Ishikawa (cell line): ENCODE measurements around the gene TTC34.

Experiments
- YY1 ChIP-seq: IDR thresholded peaks from 2 replicates; pipeline ENCODE4 v1.6.1; 2012; ENCODE audit warnings: low read depth
- ZBTB7A ChIP-seq: IDR thresholded peaks from 2 replicates; pipeline ENCODE4 v1.6.1; 2012; ENCODE audit warnings: low read depth
- TF ChIP-seq, protein P1 (sequence below): IDR thresholded peaks from 2 replicates; pipeline ENCODE4 v1.6.1; 2012; ENCODE audit warnings: low read depth, mild to moderate bottlenecking
- TF ChIP-seq, protein P2 (sequence below): IDR thresholded peaks from 2 replicates; pipeline ENCODE4 v1.6.1; 2012

DNA sequence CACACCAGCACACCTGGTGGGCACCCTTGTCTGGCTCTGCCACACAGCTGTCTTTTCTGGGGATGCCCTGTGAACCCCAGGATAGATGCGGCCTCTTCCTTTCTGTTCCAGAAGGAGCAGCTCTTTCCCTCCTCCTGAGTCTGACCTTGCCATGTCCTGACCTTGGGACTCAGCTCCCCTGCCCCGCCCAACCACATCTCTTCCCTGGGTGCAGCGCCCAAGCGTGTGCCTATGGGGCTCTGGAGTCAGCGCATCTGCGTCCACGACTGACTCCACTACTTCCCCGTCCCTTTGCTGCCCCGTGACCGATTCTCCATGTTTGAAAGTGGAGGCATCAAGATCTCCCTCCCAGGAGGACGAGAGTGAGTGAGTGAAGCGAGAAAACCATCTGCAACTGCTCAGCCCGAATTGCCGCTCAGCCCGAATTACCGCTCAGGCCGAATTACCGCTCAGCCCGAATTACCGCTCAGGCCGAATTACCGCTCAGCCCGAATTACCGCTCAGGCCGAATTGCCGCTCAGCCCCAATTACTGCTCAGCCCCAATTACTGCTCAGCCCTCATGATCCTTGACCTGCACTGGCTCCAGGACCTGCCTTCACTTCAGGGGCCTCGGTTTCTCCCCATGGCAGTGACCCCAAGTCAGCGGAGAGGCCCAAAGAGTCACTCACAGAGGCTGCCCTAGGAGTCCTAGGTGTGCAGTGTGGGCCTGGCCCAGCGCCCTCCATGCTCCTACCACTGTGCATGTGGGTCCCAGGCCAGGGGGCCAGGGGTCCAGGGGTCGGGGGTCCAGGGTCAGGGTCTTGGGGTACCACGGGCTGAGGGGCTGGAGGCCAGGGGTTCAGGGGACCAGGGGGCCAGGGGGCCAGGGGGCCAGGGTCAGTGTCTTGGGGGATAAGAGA, 18.6 kb upstream of the TTC34 start:
- no peak for TF ChIP-seq YY1
- TF ChIP-seq ZBTB7A = no peak
- TF ChIP-seq, protein P1, sequence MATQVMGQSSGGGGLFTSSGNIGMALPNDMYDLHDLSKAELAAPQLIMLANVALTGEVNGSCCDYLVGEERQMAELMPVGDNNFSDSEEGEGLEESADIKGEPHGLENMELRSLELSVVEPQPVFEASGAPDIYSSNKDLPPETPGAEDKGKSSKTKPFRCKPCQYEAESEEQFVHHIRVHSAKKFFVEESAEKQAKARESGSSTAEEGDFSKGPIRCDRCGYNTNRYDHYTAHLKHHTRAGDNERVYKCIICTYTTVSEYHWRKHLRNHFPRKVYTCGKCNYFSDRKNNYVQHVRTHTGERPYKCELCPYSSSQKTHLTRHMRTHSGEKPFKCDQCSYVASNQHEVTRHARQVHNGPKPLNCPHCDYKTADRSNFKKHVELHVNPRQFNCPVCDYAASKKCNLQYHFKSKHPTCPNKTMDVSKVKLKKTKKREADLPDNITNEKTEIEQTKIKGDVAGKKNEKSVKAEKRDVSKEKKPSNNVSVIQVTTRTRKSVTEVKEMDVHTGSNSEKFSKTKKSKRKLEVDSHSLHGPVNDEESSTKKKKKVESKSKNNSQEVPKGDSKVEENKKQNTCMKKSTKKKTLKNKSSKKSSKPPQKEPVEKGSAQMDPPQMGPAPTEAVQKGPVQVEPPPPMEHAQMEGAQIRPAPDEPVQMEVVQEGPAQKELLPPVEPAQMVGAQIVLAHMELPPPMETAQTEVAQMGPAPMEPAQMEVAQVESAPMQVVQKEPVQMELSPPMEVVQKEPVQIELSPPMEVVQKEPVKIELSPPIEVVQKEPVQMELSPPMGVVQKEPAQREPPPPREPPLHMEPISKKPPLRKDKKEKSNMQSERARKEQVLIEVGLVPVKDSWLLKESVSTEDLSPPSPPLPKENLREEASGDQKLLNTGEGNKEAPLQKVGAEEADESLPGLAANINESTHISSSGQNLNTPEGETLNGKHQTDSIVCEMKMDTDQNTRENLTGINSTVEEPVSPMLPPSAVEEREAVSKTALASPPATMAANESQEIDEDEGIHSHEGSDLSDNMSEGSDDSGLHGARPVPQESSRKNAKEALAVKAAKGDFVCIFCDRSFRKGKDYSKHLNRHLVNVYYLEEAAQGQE = no peak
- TF ChIP-seq, protein P2, sequence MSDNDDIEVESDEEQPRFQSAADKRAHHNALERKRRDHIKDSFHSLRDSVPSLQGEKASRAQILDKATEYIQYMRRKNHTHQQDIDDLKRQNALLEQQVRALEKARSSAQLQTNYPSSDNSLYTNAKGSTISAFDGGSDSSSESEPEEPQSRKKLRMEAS = no peak
